Neural crest cell (in vitro differentiated cells): Measurements from ENCODE around the gene KIAA0319L. TPM values are rescaled to one million over a fixed set of nuclear protein-coding genes. Genes with fewer than 3 reads are reported as not detected.
"Not testable (repeated sequence)": the region's sequence is repeated elsewhere in the genome, so short reads cannot be mapped to it uniquely, and the experiment has no call there.

ENCODE experiments used
- DNase-seq: peaks from one replicate; pipeline ENCODE4 v3.0.0; 2021; ENCODE audit warnings: low read depth, mixed read lengths, low spot score
- H3K27ac Mint-ChIP-seq: one replicate; pipeline ENCODE4 v1.8.0; 2021; ENCODE audit warnings: mild to moderate bottlenecking, mixed read lengths; ENCODE audit not compliant: unreplicated experiment
- H3K27me3 Mint-ChIP-seq: 2 replicates; pipeline ENCODE4 v1.8.0; 2021; ENCODE audit warnings: low read depth, mild to moderate bottlenecking, mixed read lengths
- H3K36me3 Mint-ChIP-seq: 2 replicates; pipeline ENCODE4 v1.8.0; 2021; ENCODE audit warnings: low read depth, mild to moderate bottlenecking, mixed read lengths
- H3K4me1 Mint-ChIP-seq: 2 replicates; pipeline ENCODE4 v1.8.0; 2021; ENCODE audit warnings: mixed read lengths
- H3K4me3 Mint-ChIP-seq: one replicate; pipeline ENCODE4 v1.8.0; 2021; ENCODE audit warnings: mild to moderate bottlenecking, mixed read lengths
- H3K9me3 Mint-ChIP-seq: 2 replicates; pipeline ENCODE4 v1.8.0; 2021; ENCODE audit warnings: mixed read lengths
- CTCF ChIP-seq: fragments of 200-600 bp; sonication (generic); conservative IDR thresholded peaks from 2 replicates; pipeline ENCODE4 v1.5.0; 2021; ENCODE audit warnings: antibody characterized with exemption, mild to moderate bottlenecking
- total RNA-seq: library from RNA; stranded (reverse); gene quantifications from 2 replicates; pipeline ENCODE4 v1.2.1, GENCODE V29; 2021

KIAA0319L gene
- total RNA-seq, 1 donor from 2014 or later, result 54.2 TPM

- H3K4me3 Mint-ChIP-seq, result no peak overlapping the region
- no peak for DNase-seq
- peak overlapping the region; percentile 12 for H3K27ac Mint-ChIP-seq
- no peaks in the 10 kb centered on the region for H3K9me3 Mint-ChIP-seq
- peaks cover 3% of the 10 kb centered on the region for H3K36me3 Mint-ChIP-seq
- no peak for TF ChIP-seq CTCF
- no peaks in the 10 kb centered on the region for H3K4me1 Mint-ChIP-seq
- no peaks in the 10 kb centered on the region for H3K27me3 Mint-ChIP-seq
These were observed 31.2 kb upstream of the KIAA0319L start for GRCh38 chr1:35588197-35588910.

GRCh38 chr1:35587736-35588135 is 30.5 kb upstream of the KIAA0319L start:
- no peak for DNase-seq
- Mint-ChIP-seq H3K9me3 (no peaks in the 10 kb centered on the region), H3K36me3 (peaks cover 3% of the 10 kb centered on the region), H3K4me1 (no peaks in the 10 kb centered on the region), H3K27ac (no peak overlapping the region), H3K4me3 (no peak overlapping the region), H3K27me3 (no peaks in the 10 kb centered on the region)
- no peak for TF ChIP-seq CTCF

GRCh38 chr1:35586808-35587207 is 29.6 kb upstream of the KIAA0319L start:
- H3K27me3 Mint-ChIP-seq, result no peaks in the 10 kb centered on the region
- no peak for DNase-seq
- H3K4me1 Mint-ChIP-seq, result no peaks in the 10 kb centered on the region
- H3K4me3 Mint-ChIP-seq, result no peak overlapping the region
- peaks cover 3% of the 10 kb centered on the region for H3K36me3 Mint-ChIP-seq
- no peaks in the 10 kb centered on the region for H3K9me3 Mint-ChIP-seq
- no peak for TF ChIP-seq CTCF
- H3K27ac Mint-ChIP-seq, result no peak overlapping the region

GRCh38 chr1:35585805-35586204 is 28.6 kb upstream of the KIAA0319L start:
- H3K27me3 Mint-ChIP-seq, H3K4me1 Mint-ChIP-seq, H3K27ac Mint-ChIP-seq, H3K36me3 Mint-ChIP-seq, H3K4me3 Mint-ChIP-seq, H3K9me3 Mint-ChIP-seq, DNase-seq: not testable (repeated sequence)

- Mint-ChIP-seq H3K27ac (no peak overlapping the region), H3K36me3 (no peaks in the 10 kb centered on the region), H3K27me3 (no peaks in the 10 kb centered on the region), H3K9me3 (no peaks in the 10 kb centered on the region), H3K4me1 (no peaks in the 10 kb centered on the region), H3K4me3 (no peak overlapping the region)
- no peak for TF ChIP-seq CTCF
- DNase-seq, result no peak
These were observed 28.1 kb upstream of the KIAA0319L start for GRCh38 chr1:35585281-35585680.

GRCh38 chr1:35581621-35582020 is 24.4 kb upstream of the KIAA0319L start:
- not testable (repeated sequence) for H3K4me3 Mint-ChIP-seq, H3K27ac Mint-ChIP-seq, H3K4me1 Mint-ChIP-seq, H3K9me3 Mint-ChIP-seq, H3K36me3 Mint-ChIP-seq, DNase-seq
- peaks cover 29% of the 10 kb centered on the region for H3K27me3 Mint-ChIP-seq
